IPS-18c (cell line): ENCODE measurements around the gene GAS7.
"Not testable (repeated sequence)": the region's sequence is repeated elsewhere in the genome, so short reads cannot be mapped to it uniquely, and the experiment has no call there.

Source experiments
- H3K4me3 ChIP-seq: 2 replicates; pipeline ENCODE4 v1.7.0; 2013; ENCODE audit warnings: low read depth, mild to moderate bottlenecking, low read length, moderate library complexity; ENCODE audit not compliant: insufficient read depth
- H3K9me3 ChIP-seq: one replicate; pipeline ENCODE4 v1.6.1; 2013; ENCODE audit warnings: mild to moderate bottlenecking, low read length, moderate library complexity; ENCODE audit not compliant: control insufficient read depth, insufficient read depth

Gene GAS7

GRCh38 chr17:10109146-10109545, 89.3 kb downstream of the GAS7 start:
- H3K9me3 ChIP-seq: no peaks in the 10 kb centered on the region

GRCh38 chr17:10107316-10108165, 90.9 kb downstream of the GAS7 start:
- Histone ChIP-seq H3K4me3 (no peak overlapping the region), H3K9me3 (no peaks in the 10 kb centered on the region)

More at GRCh38 chr17:10109146-10109545, 89.3 kb downstream of the GAS7 start:
- H3K4me3 ChIP-seq: no peak overlapping the region

- Histone ChIP-seq H3K9me3 (no peaks in the 10 kb centered on the region), H3K4me3 (no peak overlapping the region)
These were observed 92.3 kb downstream of the GAS7 start for GRCh38 chr17:10106067-10106466.

GRCh38 chr17:10105513-10106001, 92.8 kb downstream of the GAS7 start:
- no peak overlapping the region for H3K4me3 ChIP-seq

GRCh38 chr17:10103712-10104111, 94.7 kb downstream of the GAS7 start:
- Histone ChIP-seq H3K4me3 (no peak overlapping the region), H3K9me3 (no peaks in the 10 kb centered on the region)

More at GRCh38 chr17:10105513-10106001, 92.8 kb downstream of the GAS7 start:
- H3K9me3 ChIP-seq: no peaks in the 10 kb centered on the region

GRCh38 chr17:10102817-10103216, 95.6 kb downstream of the GAS7 start:
- no peak overlapping the region for H3K4me3 ChIP-seq
- H3K9me3 ChIP-seq: no peaks in the 10 kb centered on the region

GRCh38 chr17:10099051-10099571, 99.3 kb downstream of the GAS7 start:
- Histone ChIP-seq H3K9me3 (no peaks in the 10 kb centered on the region), H3K4me3 (no peak overlapping the region)

GRCh38 chr17:10096596-10096995, 101.8 kb downstream of the GAS7 start:
- H3K4me3 ChIP-seq: no peak overlapping the region

GRCh38 chr17:10095295-10095694, 103.1 kb downstream of the GAS7 start:
- H3K9me3 ChIP-seq, H3K4me3 ChIP-seq: not testable (repeated sequence)

More at GRCh38 chr17:10096596-10096995, 101.8 kb downstream of the GAS7 start:
- H3K9me3 ChIP-seq: peaks cover 3% of the 10 kb centered on the region

- peaks cover 3% of the 10 kb centered on the region for H3K9me3 ChIP-seq
- no peak overlapping the region for H3K4me3 ChIP-seq
These were observed 103.6 kb downstream of the GAS7 start for GRCh38 chr17:10094797-10095196.

- Histone ChIP-seq H3K4me3 (no peak overlapping the region), H3K9me3 (peaks cover 3% of the 10 kb centered on the region)
These were observed 105.8 kb downstream of the GAS7 start for GRCh38 chr17:10092595-10092994.

GRCh38 chr17:10091046-10091445, 107.4 kb downstream of the GAS7 start:
- no peak overlapping the region for H3K4me3 ChIP-seq
- peaks cover 3% of the 10 kb centered on the region for H3K9me3 ChIP-seq

GRCh38 chr17:10089196-10089804, 109.1 kb downstream of the GAS7 start:
- Histone ChIP-seq H3K4me3 (no peak overlapping the region), H3K9me3 (peaks cover 3% of the 10 kb centered on the region)

- Histone ChIP-seq H3K9me3 (peaks cover 3% of the 10 kb centered on the region), H3K4me3 (no peak overlapping the region)
These were observed 110.0 kb downstream of the GAS7 start for GRCh38 chr17:10088444-10088843.

GRCh38 chr17:10087355-10087754, 111.1 kb downstream of the GAS7 start:
- no peak overlapping the region for H3K4me3 ChIP-seq

GRCh38 chr17:10083864-10084263, 114.5 kb downstream of the GAS7 start:
- Histone ChIP-seq H3K4me3 (no peak overlapping the region), H3K9me3 (no peaks in the 10 kb centered on the region)

More at GRCh38 chr17:10087355-10087754, 111.1 kb downstream of the GAS7 start:
- H3K9me3 ChIP-seq: no peaks in the 10 kb centered on the region

- H3K9me3 ChIP-seq: no peaks in the 10 kb centered on the region
These were observed 115.6 kb downstream of the GAS7 start for GRCh38 chr17:10082795-10083194.

More at GRCh38 chr17:10082795-10083194, 115.6 kb downstream of the GAS7 start:
- H3K4me3 ChIP-seq: no peak overlapping the region
